Effector CD4-positive, alpha-beta T cell (primary cell): Measurements from ENCODE around the gene FBLN2.

Source experiments
- DNase-seq: peaks from one replicate; pipeline ENCODE4 v3.0.0-alpha.2; 2020

The FBLN2 gene

DNA sequence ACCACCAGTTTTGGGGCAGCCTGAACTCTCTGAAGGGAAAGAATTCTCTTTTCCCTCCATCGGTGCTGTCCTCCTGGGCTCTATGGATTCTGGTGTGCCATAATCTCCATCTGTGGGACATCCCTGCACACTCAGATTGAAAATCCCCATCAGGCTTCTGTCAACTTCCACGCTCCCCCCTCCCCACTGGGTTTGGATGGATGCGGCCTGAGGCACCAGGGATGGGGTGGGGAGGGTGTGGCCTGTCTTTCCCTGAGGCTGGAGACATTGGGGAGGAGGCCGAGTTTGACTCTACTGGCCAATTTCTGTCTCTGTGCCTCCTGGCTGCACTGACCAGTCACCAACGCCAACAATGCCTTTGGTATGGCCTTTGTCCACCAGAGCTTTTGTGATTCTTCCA lies 16.3 kb upstream of the FBLN2 start:
- no peak for DNase-seq

- no peak for DNase-seq
Observed at GRCh38 chr3:13533885-13534301, 15.0 kb upstream of the FBLN2 start.

GRCh38 chr3:13535526-13535875 lies 13.4 kb upstream of the FBLN2 start:
- no peak for DNase-seq

DNA sequence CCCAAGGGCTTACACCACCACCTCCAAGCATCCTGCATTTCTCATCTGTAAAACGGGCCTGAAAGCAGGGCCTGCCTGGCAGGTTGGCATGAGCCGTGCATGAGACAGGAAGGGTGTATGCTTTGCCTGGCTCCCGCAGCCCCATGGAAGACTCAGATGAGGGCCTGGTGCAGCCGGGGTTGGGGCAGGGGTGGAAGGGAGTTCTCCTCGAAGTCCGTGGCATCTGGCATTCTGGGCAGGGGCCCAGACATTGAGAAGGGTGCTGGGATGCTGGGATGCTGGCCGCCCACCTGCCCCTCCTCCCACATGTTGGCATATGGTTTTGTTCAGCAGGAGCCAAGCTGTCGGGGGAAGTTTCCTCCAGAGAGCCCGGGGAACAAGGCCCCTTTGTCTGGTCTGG lies 13.0 kb upstream of the FBLN2 start:
- no peak for DNase-seq

DNA sequence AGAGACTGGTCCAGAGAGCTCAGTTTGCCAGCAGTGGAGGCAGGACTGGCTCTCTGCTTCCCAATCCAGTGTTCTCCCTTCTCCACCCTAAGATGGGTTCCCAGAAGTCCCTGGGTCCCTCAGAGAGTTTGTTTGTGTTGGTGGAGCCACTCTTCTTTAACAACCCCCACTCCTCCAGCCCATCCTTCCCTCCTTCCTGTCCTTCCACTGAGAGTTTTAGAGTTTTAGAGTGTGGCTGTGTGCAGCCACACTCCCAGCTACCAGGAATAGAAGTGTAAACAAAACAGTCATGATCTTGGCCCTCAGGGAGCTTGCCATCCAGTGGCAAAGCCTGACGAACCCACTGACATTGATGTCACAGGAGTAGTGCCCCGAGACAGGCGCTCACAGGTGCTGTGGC lies 12.5 kb upstream of the FBLN2 start:
- no peak for DNase-seq

GRCh38 chr3:13536832-13537231 lies 12.1 kb upstream of the FBLN2 start:
- DNase-seq, result no peak

DNA sequence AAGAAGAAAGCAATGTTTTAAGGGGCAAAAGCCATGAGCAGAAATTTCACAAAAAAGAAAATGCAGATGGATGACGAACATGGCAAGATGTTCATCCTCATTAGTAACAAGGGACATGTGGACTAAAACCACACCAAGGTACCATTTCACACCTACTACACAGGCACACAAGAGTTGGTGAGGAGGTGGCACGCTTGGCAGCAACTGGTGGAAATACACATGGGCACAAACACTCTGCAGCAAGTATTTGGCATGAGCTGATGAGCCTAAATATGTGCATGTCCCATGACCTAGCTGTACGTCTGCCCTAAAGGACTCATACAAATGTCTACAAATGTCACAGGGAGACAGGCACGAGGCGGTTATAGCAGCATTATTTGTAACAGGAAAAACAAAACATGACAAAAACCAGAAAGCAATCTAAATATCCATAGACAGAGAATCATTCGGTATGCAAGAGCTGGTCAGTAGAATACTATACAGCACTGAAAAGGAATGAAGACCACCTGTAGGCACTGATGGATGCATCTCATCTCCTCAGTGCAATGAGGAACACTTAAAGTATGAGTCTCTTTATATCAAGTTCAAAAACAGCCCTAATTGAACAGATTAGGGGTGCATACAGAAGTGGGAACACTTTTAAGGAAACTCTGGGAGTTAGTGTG lies 11.5 kb upstream of the FBLN2 start:
- no peak for DNase-seq

DNA sequence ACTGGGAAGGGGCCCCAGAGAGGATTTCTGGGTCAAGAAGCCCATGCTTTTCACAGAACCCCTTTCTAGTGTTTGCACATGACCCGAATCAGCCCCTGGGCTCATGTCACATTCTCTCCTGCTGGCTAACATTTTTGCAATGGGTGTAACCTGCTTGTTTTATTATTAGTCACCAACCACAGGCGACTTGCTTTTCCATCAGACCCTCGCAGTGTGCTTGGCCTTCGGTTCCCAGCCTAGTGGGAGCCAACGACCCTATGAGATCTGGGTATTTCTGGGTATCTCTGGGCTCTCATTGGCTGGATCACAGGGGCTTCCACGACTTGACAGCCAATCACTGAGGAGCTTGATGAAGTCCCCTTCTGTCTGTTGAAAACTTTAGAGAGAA lies 11.0 kb upstream of the FBLN2 start:
- no peak for DNase-seq

DNA sequence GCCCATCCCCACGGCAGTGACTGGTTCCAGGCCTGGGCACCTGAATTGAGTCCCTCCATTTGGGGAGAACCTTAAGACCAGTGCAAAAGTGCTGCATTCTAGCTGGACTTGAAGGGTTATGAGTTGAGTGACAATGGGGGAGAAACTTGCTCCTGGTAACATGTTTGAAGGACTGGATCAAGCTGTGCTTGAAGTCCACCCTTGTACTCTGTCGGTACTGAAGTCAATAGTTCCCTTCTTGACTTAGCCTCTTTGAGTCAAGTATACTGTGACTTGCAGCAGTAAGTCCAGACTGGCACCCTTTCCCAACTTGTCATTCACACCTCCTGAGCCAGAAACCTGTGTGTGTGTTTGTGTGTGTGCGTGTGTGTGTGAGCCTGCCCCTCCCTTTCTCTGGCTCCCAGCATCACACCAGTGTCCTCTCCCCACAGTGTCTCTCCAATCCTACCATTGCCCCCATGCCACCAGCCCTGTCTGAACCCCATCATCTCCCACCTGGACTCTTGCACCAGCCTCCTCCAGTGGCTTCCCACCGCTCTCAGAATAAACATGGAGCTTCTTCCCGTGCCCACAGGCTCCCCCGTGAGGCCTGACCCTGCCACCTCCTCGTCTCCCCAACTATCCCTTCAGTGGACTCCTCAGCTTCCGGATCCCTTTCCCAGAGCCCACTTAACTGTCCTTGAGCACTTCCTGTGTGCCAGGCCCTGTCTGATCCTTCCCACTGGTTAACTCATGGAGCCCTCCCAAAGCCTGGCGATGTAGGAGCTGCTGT lies 10.2 kb upstream of the FBLN2 start:
- DNase-seq, result no peak

DNA sequence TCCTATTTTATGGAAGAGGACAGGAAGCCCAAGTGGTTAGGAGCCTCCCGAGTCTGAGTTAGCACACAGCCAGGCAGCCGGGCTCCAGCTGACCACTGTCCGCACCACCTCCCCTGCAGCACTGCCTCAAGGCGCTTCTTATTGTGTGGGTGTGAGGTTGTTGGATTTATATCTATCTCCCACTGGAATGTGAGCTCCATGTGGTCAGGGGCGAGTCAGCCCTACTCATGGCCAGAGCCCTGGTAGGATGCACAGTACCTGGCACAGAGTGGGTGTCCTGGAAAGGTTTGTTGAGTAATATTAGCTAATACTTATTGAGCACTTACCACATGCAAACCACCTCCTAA lies 9.7 kb upstream of the FBLN2 start:
- no peak for DNase-seq

GRCh38 chr3:13539671-13540070 lies 9.3 kb upstream of the FBLN2 start:
- no peak for DNase-seq

DNA sequence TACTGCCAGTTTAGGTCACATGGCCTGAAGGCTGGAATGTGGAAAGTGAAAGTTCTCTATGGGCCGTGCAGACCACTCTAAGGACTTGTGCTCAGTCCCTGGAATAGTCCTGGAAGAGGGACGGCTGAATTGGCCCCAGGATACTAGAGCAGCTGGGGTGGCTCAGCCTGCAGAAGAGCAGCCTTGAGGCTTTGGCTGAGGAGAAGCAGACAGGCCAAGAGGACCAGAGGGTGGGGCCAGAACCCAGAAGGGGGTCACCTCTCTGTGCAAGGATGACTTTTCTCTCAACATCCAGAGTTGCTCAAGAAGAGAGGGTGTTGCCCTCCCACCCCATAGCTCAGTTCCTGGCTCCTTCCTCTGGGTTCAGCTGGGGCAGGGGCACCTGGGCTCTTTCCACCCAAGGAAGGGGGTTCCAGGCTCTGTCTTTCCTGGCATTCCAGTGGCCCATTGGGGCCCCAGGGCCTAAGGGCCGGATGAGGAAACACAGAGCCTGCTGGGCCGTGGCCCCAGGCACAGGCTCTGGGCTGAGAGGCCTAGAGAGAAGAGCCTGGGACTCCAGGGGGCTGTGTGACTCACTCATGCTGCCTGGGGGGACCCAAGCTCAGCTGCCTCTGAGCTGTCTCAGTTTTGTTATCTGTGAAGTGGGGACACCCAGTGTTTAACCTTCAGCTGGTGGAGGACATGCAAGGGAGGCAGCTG lies 8.5 kb upstream of the FBLN2 start:
- DNase-seq, result no peak

GRCh38 chr3:13541691-13542090 lies 7.2 kb upstream of the FBLN2 start:
- DNase-seq, result no peak

DNA sequence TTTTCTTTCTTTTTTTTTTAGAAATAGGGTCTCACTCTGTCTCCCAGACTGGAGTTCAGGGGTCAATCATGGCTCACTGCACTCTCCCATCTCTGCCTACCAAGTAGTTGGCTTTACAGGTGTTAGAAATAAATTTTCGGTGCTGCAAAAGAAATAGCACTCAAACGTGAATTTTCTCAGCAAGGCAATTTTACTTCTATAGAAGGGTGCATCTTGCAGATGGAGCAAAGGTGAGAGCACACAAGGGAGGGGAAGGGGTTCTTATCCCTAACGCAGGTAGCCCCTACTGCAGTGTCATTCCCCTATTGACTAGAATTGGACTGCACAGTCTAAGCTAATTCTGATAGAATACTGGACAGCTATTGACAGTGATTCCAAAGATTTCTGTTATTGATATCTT lies 6.8 kb upstream of the FBLN2 start:
- DNase-seq, result no peak

DNA sequence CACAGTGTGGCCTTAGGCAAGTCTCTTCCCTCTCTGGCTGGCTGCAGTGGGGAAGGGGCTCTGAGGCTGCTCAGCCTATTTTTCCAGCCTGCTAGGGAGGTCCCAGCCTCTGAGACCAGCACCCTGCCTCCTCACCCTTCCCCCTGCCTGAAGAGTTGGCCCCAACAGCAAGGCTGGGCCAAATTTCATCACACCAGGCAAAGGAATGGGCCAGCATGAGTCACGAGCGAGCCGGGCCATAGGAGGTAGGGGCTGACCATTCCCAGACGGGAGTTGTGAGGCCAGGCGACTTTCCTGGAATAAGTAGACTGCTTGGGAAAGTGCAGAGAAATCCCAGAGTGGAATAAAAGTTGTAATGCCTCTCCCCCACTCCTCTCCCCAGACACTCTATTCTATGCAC lies 5.7 kb upstream of the FBLN2 start:
- no peak for DNase-seq

GRCh38 chr3:13544293-13544831 lies 4.6 kb upstream of the FBLN2 start:
- no peak for DNase-seq

DNA sequence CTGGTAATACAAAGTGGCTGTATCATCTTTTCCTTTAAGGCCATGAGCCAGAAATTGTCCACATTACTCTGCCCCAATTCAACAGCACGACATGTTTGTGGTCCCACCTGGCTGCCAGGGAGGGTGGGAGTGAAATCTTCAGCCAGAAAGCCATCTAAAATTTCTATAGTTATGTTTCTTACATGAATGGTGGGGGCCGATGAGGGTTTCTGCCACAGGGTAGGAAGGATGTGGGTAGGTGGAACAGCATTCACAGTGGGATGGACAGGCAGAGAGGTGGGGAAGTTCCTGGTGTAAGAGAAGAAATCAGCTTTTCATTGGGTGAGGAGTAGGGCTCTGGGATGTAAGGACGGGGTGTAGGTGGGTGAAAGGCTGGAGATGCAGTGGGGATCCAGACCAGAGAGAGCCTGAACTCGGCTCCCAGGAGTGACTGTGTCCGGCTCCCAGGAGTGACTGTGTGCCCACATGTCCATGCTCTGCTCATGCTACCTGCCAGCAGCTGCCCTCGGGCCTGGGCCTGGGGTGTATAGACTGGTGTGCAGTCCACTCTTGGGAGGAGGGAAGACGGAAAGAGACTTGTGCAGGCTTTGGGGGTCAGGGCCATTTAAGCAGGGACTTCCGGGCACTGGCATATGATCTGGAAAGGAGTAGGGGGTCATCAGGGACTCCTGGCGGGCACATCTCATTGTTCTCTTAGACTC lies 3.8 kb upstream of the FBLN2 start:
- no peak for DNase-seq

DNA sequence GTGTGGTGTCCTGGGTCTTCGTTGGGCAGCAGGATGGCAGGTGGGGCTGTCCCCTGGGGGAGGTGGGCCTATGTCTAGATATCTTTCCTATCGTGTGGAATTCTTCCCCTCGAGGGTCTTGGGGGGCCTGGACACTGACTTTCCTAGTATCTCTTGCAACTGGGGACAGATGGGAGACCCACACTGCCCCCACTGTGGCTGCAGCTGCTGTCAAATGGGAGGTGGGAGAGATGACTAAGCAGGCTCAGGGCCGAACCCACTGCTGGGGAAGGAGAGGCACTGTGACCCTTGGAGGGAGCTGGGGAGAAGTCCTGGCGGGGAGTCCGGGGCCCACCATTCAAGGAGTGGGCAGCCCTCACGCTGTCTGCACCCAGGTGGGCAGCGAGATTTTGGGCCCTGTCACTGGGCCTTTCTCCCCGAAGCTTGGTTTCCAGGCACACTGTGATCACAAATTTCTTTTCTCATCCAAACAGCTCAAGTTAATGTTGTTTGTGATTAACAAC lies 2.9 kb upstream of the FBLN2 start:
- DNase-seq, result no peak

DNA sequence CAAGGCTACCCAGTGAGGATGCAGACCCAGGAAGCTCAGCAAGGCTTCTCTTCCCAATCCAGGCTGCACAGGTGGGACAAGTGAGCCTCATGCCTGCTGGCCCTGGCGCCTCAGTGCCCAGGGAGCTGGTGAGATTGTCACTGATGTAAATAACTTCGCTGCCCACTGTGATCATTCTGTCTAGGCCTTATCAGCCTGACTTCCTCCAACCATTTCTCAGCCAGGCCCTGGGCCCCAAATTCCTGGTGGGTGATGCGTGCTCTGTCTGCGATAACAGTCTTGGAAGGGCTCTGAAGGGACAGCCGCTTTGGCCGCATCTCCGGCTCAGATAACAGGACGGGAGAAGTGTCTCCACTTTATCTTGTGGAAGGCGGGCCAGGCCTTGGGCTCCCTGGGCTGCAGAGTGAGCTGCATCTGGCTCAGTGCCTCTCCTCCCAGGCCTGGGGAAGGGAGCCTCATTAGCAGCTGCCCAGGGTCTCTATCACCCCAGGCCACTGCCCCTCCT lies 2.2 kb upstream of the FBLN2 start:
- no peak for DNase-seq

- DNase-seq, result no peak
Observed at GRCh38 chr3:13547591-13548371, 1.1 kb upstream of the FBLN2 start.

DNA sequence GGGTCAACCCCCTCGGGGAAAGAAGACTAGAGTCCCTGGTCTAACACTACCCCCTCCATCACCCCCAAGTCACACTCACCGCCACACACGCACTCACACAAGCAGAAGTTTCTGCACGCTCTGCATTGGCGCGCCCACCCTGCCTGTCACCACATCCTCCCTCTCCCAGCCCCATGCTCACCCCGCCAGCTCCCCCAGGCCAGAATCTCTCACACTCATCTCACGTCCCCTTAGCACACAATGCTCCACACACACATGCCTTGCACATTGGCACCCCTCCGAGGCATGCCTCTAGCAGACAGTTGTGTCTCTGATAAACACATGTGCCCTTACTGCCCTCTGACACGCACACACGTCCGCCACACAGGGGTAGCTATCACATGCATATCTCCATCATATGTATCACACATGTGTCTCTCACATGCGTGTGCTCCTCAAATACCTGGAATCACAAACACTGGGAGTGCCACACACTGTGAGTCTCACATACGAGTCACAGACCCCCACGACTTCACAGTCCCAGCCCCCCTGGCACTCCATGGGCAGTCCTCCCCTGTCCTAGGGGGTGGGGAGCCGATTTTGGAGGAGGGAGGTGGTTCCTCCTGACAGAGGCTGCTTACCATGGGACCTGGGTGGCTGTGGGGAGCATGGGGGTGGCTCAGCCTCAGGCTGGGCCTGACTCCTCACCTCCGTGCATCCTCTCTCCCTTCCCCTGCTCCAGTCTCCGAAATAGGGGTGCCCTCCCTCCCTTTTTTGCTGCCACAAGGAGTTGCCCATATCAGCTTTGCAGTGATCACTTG lies 898 bp downstream of the FBLN2 start:
- no peak for DNase-seq

DNA sequence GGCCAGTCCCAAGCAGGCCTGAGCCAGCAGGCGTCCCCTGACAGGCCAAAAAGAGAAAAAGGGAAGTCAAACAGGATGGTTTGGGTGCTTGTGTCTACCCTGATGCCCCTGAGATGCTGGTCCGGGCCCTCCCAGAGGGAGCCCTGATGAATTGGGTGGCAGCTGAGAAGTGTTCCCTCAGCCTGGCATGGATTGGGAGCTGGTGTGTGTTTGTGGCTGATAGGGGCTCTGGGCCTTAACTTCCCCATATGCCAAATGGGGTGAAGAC lies 1.4 kb downstream of the FBLN2 start:
- DNase-seq, result no peak
